ENCODE results near the gene RAB29. TPM values are rescaled to one million over a fixed set of nuclear protein-coding genes. Genes with fewer than 3 reads are reported as not detected.

RAB29 gene
- total and polyA plus RNA-seq, 2 experiments from 2014 or later = 16.8 to 18.1 TPM

DNA sequence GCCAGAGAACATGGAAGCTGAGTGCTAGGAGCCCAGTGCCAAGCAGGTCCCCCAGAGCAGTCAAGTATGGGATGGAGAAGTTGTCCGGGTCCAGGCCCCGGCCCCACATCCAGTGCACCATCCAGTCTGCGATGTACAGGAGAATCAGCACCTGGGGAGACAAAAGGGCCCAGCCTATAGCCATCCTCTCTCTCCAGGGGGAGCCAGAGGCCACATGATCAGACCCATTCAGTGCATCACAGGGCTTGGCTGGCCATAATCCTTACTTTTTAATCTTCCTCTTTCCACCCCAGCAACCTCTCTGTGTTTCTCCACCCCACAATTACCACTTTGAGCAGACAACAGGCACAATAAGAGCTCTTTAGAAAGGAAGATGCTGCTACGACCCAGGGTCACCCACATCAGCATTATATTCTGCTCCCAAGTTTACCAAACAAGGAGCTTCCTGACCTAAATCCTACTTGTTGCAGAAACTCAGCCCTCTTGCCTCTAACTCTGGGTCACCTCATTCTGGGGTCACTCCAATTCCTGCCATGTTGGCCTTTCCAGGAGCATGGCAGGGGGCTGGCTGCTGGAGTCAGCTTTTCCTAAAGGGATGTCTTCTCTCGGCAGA, 16.4 kb upstream of the RAB29 start:
- no peaks in the 10 kb centered on the region for H3K9me3 ChIP-seq (ENCODE audit: low read depth)
- DNase-seq = peak; percentile 75
- 52 to 75% methylated on average over 3 to 5 of the region's 5 CpGs for whole genome bisulfite sequencing, 2 experiments (ENCODE audit: low coverage in 1 of 2, low lambda C conversion rate in 2 of 2, missing lambda C conversion rate in 2 of 2)
- no peaks in the 10 kb centered on the region for H3F3A ChIP-seq (ENCODE audit: insufficient read depth)
- H3K27me3 ChIP-seq (replicated peaks; ENCODE audit: insufficient read depth) = no peaks in the 10 kb centered on the region
- H3K27ac ChIP-seq = no peak overlapping the region
- no peak overlapping the region for H3K4me3 ChIP-seq
- H3K36me3 ChIP-seq (ENCODE audit: low read depth) = peaks cover 6% of the 10 kb centered on the region; the same call in 1 of the 2 replicates
- no peaks in the 10 kb centered on the region for H3K79me2 ChIP-seq (ENCODE audit: insufficient read depth)
- in situ Hi-C loops (cut with MboI) = loop anchor here (10.0 kb wide), 1 partner anchor 193 kb away; no protein-coding TSS in a partner anchor
- TF ChIP-seq EZH2 (IDR thresholded peaks at IDR 0.05; ENCODE audit: insufficient read depth, poor library complexity, severe bottlenecking) (no peak), EZH2phosphoT487 (IDR thresholded peaks at IDR 0.05; ENCODE audit: insufficient read depth, low read depth) (no peak)
- H3K4me1 ChIP-seq (ENCODE audit: insufficient read depth) = no peaks in the 10 kb centered on the region
- H3K4me2 ChIP-seq (ENCODE audit: unreplicated experiment) = no peak overlapping the region
- no peak overlapping the region for H2AFZ ChIP-seq
- no peak overlapping the region for H3K9ac ChIP-seq
- H3K9me2 ChIP-seq (ENCODE audit: insufficient read depth) = no peaks in the 10 kb centered on the region
- H4K20me1 ChIP-seq (ENCODE audit: insufficient read depth) = no peaks in the 10 kb centered on the region

- no peak for DNase-seq
- Histone ChIP-seq H3K79me2 (ENCODE audit: insufficient read depth) (no peaks in the 10 kb centered on the region), H3K27me3 (replicated peaks; ENCODE audit: insufficient read depth) (no peaks in the 10 kb centered on the region), H3K9me2 (ENCODE audit: insufficient read depth) (no peaks in the 10 kb centered on the region), H3K27ac (no peak overlapping the region), H2AFZ (no peak overlapping the region), H3K4me2 (ENCODE audit: unreplicated experiment) (no peak overlapping the region), H3F3A (ENCODE audit: insufficient read depth) (no peaks in the 10 kb centered on the region), H3K4me3 (no peak overlapping the region), H3K36me3 (ENCODE audit: low read depth) (peaks cover 6% of the 10 kb centered on the region; the same call in 1 of the 2 replicates), H4K20me1 (ENCODE audit: insufficient read depth) (no peaks in the 10 kb centered on the region), H3K9ac (no peak overlapping the region), H3K9me3 (ENCODE audit: low read depth) (no peaks in the 10 kb centered on the region), H3K4me1 (ENCODE audit: insufficient read depth) (no peaks in the 10 kb centered on the region)
- in situ Hi-C loops (cut with MboI) = loop anchor here (5.0 kb wide), 1 partner anchor 125 kb away; no protein-coding TSS in a partner anchor
- WGBS, 2 experiments (ENCODE audit: low coverage in 1 of 2, low lambda C conversion rate in 2 of 2, missing lambda C conversion rate in 2 of 2) = 84 to 88% methylated on average over 10 of the region's 10 CpGs
- TF ChIP-seq EZH2 (IDR thresholded peaks at IDR 0.05; ENCODE audit: insufficient read depth, poor library complexity, severe bottlenecking) = no peak
- no peak for TF ChIP-seq EZH2phosphoT487 (IDR thresholded peaks at IDR 0.05; ENCODE audit: insufficient read depth, low read depth)
These were observed 12.1 kb upstream of the RAB29 start for GRCh38 chr1:205787287-205787916.

DNA sequence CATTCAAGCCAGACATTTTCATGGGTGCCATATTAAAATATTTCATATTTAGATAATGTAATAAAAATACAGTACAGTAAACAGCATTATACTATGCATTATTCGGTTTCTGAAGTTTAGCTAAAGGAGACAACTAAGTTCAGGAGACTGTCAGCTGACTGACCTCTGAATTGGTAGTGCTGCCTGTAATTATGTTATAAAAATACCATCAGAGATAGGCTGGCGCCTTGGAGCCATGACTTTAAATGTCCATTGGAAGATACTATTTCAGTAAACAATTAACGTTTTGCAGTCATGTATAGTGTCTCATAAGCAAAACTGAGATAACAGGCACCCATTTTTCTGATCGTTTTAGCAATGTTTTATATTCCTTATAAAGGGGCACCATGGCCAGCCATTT, 11.3 kb upstream of the RAB29 start:
- WGBS, 2 experiments (ENCODE audit: low coverage in 1 of 2, low lambda C conversion rate in 2 of 2, missing lambda C conversion rate in 2 of 2) = 71% methylated on average over 4 of the region's 4 CpGs
- no peak overlapping the region for H3K9ac ChIP-seq
- no peaks in the 10 kb centered on the region for H3K9me3 ChIP-seq (ENCODE audit: low read depth)
- DNase-seq = no peak
- no peaks in the 10 kb centered on the region for H3K79me2 ChIP-seq (ENCODE audit: insufficient read depth)
- no peak overlapping the region for H3K27ac ChIP-seq
- H3K4me3 ChIP-seq = no peak overlapping the region
- no peaks in the 10 kb centered on the region for H4K20me1 ChIP-seq (ENCODE audit: insufficient read depth)
- H3K9me2 ChIP-seq (ENCODE audit: insufficient read depth) = no peaks in the 10 kb centered on the region
- TF ChIP-seq EZH2phosphoT487 (IDR thresholded peaks at IDR 0.05; ENCODE audit: insufficient read depth, low read depth) = no peak
- no peak for TF ChIP-seq EZH2 (IDR thresholded peaks at IDR 0.05; ENCODE audit: insufficient read depth, poor library complexity, severe bottlenecking)
- no peaks in the 10 kb centered on the region for H3F3A ChIP-seq (ENCODE audit: insufficient read depth)
- no peaks in the 10 kb centered on the region for H3K27me3 ChIP-seq (replicated peaks; ENCODE audit: insufficient read depth)
- H3K4me2 ChIP-seq (ENCODE audit: unreplicated experiment) = no peak overlapping the region
- no peak overlapping the region for H2AFZ ChIP-seq
- in situ Hi-C loops (cut with MboI) = loop anchor here (5.0 kb wide), 1 partner anchor 126 kb away; no protein-coding TSS in a partner anchor
- peaks cover 6% of the 10 kb centered on the region; the same call in 1 of the 2 replicates for H3K36me3 ChIP-seq (ENCODE audit: low read depth)
- H3K4me1 ChIP-seq (ENCODE audit: insufficient read depth) = no peaks in the 10 kb centered on the region

DNA sequence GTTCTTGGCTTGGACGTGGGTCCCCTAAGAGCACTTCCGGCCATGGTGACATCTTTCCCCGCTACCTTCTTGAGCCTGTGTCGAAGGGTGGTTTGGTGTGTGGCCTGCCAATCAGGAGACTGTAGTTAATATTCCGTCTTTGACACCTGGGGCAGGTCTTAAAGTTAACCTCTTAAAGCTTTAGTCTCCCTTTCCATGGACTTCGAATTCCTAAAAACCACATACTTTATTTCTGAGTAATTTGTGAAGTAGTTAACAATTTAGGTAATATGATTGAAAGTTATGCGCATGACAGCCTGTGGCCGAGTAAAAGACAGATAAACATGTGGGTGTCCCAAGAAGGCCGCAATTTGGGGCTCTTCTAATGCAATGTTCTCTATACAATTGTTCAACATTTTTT, 10.2 kb upstream of the RAB29 start:
- Histone ChIP-seq H3K9ac (no peak overlapping the region), H3K27me3 (replicated peaks; ENCODE audit: insufficient read depth) (no peaks in the 10 kb centered on the region), H3K4me2 (ENCODE audit: unreplicated experiment) (no peak overlapping the region), H3K27ac (no peak overlapping the region), H3K9me3 (ENCODE audit: low read depth) (no peaks in the 10 kb centered on the region), H3K4me3 (no peak overlapping the region), H3F3A (ENCODE audit: insufficient read depth) (no peaks in the 10 kb centered on the region), H3K79me2 (ENCODE audit: insufficient read depth) (no peaks in the 10 kb centered on the region), H2AFZ (no peak overlapping the region), H4K20me1 (ENCODE audit: insufficient read depth) (no peaks in the 10 kb centered on the region), H3K9me2 (ENCODE audit: insufficient read depth) (no peaks in the 10 kb centered on the region), H3K36me3 (ENCODE audit: low read depth) (no peaks in the 10 kb centered on the region; the same call in 1 of the 2 replicates), H3K4me1 (ENCODE audit: insufficient read depth) (no peaks in the 10 kb centered on the region)
- no peak for TF ChIP-seq EZH2 (IDR thresholded peaks at IDR 0.05; ENCODE audit: insufficient read depth, poor library complexity, severe bottlenecking)
- no peak for TF ChIP-seq EZH2phosphoT487 (IDR thresholded peaks at IDR 0.05; ENCODE audit: insufficient read depth, low read depth)
- no peak for DNase-seq
- WGBS, 2 experiments (ENCODE audit: low coverage in 1 of 2, low lambda C conversion rate in 2 of 2, missing lambda C conversion rate in 2 of 2) = 89 to 90% methylated on average over 9 of the region's 9 CpGs
- in situ Hi-C loops (cut with MboI) = loop anchor here (5.0 kb wide), 1 partner anchor 127 kb away; no protein-coding TSS in a partner anchor

All from GM23248 (cell line).